ENCODE data around the gene OTOF.

Gene OTOF

DNA sequence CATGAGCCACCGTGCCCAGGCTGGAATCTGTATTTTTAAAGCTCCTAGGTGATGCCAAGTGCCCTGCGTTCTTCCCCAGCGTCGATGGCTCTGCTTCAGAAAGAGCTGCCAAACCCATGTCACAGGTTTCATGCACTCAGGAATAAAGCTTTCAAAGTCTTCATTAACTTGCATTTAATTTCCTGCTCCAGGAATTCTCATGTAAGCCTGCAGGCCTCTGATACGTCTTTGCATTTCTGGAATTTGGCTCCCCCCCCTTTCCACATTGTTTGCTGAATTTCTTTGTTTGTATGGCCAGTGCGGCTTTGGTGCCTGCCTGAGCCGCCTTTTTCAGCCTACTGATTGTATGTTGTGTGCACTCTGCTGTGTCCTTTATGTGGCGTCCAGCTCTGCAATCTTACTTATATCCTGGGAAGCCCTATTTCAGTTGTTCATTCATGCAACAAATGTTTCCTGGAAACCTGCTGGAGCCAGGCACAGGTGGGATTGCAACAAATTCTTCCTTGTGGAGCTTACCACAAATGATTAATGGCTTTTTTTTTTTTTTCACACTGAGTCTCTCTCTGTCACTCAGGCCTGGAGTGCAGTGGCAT is 17.9 kb upstream of the OTOF start:
- DNase-seq: peak; percentile 19

DNA sequence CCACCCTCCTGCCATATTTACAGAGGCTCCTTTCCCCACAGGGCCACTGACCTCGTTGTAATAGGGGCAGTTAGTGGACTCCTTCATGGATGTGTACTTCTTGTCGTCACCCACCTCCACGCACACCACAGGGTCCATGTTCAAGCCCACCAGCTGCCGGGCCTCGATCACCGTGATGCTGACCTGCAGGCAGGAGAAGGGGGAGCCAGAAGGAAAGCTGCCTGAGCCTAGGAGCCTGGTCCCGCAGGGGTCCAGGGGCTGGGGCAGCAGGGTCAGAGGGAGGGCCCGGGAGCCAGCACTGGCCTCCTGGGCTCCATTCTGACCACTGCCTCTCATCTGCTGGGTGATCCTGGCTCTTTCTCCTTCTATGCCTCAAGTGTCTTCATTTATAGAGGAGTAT is 17.0 kb upstream of the OTOF start:
- DNase-seq: no peak

DNA sequence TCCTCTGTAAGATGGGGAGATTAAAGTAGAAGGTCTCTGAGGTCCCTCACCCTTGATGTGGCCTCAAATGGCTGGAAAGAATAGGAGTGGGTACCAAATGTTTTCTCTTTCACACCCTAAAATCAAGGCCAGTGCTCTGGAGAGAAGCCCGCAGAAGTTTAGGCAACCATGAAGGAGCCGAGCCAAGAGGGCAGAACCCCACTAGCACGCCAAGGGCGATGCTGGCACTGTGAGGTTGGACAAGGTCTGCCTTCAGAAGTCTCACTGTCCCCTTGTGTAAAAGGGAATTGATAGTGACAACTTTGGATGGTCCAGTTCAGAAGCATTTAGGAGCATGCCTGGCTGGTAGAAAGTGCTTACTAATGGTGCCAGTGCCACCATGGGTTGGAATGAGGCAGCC is 16.3 kb upstream of the OTOF start:
- no peak for DNase-seq

DNA sequence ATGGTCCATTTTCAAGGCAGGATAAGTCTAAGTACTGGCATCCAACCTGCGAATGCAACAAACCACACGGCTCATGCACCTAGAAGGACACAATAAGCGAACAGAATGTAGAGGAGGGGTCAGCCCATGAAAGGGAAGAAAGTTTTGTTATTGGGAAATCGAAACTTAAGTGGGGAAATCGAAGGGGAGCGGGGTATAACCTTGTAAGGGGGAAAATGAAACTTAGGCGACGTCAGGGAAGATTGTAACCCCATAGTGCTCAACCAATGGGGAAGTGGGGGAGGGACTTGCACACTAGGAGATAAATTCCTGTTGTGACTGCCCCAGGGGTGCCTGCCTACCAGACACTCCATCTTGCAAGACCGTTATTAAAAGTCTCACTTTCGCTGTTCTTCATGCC is 15.6 kb upstream of the OTOF start:
- DNase-seq: no peak

DNA sequence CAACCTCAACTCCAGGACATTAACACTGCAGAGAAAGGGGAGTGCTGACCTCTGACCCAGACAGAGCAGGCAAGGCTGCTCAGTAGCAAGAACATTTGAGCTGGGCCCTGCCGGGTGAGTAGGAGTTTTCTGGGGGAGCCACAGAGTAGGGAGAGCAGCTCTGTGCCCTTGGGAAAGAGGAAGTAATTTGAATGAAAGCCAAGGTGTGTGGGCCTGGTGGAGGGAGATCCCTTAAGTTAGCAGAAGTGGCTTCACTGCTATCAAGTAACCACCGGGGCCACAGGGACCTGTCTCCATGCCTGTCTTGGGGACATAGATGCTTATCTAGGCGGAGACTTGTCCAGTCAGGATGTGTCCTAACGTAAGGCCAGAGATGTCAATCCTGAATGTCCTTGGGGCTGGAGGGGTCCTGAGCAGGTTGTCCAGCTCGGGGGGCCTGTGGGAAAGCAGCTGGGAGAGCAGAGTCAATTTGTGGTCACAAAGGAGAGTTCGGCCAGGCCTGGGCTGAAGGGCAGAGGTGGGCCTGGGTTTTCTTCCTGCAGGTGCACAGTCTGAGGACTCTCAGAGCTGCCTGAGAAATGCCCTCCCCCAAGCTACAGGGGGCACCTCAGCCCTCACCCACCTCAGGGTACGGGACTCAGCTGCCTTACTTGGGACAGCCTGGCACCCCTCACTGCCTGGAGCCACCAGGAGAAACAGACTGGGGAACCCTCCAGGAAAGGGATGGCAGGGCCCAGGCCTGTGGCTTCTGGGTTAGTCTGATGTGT is 15.0 kb upstream of the OTOF start:
- DNase-seq: no peak

DNA sequence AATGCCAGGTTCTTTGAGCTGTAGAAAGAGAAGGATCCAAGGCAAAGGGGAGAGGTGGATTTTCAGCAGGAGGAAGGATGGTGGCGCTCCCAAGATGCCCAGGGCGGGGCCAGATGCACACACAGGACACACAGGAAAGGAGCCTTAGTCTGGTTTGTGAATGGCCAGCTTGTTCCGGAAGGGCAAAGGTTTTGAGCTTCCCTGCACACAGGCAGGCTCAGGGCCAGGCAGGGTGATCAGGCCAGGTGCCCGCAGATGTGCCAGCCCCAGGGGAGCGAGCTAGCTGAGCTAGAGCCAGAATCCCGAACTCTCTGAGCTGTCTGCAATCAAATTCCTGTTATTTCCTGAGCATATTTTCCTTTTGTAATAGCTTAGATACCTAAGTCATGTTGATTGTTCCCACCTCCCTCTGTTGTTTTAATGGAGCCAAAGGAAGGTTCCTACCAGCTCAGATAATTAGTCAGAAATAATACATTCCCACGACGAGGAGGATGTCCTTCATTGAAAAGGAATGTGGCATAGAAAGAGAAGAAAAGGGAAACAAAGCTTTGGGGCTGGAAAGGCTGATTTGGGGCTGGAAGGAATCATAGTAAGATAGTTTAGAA is 13.7 kb upstream of the OTOF start:
- no peak for DNase-seq

GRCh38 chr2:26489213-26489850 is 11.4 kb upstream of the OTOF start:
- DNase-seq: no peak

DNA sequence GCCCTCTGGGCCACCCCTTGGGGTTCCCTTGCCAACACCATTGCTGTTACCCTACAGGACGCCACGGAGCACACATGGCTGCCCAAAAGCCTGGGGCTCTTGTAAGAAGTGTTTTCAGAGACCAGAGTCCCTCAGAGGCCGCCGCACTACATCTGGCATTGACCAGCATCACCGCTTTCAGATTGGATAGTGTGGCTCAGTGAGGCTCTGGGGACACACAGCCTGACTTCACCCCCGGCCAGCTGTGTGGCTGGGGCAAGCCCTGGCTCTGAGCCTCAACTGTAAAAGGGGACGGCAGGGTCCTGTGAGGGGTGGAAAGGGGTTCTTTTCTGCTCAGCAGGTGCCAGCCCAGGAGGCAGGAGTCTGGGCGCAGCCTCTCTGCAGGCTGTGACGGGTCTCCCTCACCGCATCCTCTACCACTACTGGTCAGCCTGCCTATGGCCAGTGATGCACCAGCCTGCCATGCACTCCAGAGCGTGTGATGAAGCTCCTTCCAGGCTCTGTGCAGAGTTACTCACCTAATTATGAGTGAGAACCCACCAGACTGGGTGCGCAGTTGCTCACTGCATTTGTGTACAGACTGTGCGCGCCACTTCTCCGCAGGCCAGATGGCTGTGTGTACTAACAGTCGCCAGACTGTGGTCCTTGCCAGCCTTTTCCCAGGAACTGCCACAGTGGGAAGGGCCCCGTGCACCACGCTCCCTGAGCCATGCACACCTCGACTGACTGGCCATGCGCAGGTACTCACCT is 10.7 kb upstream of the OTOF start:
- DNase-seq: no peak

GRCh38 chr2:26487192-26487591 is 9.3 kb upstream of the OTOF start:
- no peak for DNase-seq

GRCh38 chr2:26486789-26487188 is 8.9 kb upstream of the OTOF start:
- DNase-seq: no peak

GRCh38 chr2:26485725-26486418 is 7.9 kb upstream of the OTOF start:
- DNase-seq: no peak

GRCh38 chr2:26485099-26485498 is 7.2 kb upstream of the OTOF start:
- DNase-seq: no peak

DNA sequence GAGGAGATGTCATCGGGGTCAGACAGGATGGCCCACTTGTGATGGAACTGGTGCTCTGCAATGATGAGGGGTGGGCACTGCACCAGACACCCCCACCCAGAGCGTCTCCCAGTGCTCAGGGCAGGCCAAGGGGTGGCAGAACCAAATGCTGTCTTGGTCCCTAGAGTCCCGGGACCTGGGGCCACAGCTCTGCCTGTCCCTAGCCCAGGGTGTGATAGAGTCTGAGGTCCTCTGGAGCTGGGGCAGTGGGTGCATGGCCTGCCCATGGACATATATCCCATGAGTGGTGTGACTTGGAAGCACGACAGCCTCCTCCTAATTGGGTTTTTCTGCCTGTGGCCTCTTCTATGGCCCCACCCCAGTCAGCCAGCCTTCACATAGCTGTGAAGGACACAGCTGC is 6.7 kb upstream of the OTOF start:
- no peak for DNase-seq

DNA sequence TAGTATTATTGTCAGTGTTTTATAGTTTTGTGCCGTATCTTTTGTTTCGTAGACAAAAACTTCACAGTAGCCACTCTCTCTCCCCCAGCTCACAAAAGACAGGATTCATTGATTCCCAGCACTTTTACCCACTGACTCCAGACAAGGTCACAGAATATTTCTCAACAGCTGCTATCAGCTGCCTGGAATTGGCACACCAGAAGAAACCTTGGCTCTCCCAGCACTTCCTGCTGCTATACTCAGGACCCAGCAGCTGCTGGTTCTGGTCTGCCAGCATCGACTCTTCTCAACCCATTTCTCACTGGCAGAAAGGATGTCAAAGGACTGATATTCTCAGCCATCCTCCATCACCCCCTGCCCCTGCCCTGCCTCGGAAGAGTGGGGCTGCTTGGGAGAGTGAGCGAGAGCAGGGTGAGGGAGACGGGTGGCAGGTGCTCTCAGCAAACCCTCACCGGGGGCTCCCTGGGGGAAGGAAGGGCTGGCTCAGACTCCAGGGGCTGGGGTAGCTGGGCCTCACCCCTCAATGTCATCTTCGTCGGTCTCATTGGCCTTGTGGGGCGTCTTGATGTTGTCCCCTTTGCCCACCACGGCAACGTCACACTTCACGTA is 6.1 kb upstream of the OTOF start:
- DNase-seq: no peak

DNA sequence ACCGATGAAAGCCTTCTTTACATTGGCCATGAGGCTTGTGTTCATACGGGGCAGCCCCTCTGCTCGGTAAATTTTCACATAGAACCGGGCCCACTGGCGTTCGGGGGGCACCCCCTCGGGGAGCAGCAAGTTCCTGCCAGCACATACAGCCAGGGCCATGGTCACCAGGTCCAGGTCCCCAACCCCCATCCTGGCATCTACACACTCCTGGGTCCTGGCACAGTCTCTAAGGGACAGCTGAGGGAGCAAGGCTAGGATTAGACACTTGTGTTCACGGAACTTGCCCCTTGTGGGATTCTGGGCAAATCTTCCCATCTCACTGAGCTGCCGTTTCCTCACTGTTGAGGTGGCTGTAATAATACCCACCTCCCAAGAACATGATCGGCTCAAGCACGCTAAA is 5.6 kb upstream of the OTOF start:
- no peak for DNase-seq

DNA sequence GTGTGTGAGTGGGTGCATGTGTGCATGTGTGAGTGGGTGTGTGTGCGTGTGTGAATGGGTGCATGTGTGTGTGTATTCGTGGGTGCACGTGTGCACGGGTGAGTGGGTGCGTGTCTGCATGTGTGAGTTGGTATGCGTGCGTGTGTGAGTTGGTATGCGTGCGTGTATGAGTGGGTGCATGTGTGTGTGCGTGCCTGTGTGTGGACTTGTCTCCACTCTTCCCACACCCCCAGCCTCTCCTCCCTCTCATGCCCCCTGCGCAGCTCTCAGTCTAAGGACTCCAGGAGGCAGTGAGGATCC is 5.1 kb upstream of the OTOF start:
- DNase-seq: no peak

DNA sequence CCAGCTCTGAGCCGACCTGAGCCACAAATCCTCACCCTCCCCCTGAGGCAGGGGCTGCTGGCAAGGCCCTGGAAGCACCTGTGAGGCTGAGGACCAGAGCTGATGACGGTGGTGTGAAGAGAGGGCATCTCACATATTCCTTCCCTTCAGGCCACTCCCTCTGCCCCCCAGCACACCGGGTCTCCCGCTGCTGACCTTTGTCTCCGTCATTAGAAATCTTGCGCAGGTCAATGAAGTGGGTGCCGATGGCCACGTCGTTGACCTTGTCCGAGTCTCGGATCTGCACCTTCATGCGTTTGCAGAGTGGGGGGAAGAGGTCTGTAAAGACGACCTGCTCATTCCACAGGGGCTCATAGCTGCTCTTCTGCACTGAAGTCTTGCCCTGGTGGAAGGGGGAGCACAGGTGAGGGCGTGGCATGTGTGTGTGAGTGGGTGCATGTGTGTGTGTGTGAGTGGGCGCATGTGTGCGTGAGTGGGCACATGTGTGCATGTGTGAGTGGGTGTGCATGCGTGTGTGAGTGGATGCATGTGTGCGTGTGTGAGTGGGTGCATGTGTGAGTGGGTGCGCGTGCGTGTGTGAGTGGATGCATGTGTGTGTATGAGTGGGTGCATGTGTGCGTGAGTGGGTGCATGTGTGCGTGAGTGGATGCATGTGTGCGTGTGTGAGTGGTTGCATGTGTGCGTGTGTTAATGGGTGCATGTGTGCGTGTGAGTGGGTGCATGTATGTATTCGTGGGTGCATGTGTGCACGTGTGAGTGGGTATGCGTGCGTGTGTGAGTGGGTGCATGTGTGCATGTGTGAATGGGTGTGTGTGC is 4.5 kb upstream of the OTOF start:
- DNase-seq: no peak

DNA sequence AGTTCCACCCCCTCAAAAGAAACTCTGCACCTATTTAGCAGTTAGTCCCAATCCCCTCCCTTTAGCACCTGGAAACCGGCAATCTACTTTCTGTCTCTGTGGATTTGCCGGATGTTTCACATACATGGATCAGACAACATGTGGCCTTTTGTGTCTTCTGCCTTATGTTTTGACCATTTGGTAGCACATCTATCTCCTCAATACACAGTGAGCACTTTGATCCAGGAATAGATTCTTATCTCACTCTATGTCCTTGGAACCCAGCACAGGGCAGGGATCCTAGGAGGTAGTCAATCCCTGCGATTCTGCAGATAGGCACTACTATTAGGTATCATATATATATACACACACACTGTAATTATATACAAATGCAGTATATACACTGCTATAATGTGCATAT is 3.8 kb upstream of the OTOF start:
- no peak for DNase-seq

- no peak for DNase-seq
These were observed 2.9 kb upstream of the OTOF start for GRCh38 chr2:26480566-26481423.

DNA sequence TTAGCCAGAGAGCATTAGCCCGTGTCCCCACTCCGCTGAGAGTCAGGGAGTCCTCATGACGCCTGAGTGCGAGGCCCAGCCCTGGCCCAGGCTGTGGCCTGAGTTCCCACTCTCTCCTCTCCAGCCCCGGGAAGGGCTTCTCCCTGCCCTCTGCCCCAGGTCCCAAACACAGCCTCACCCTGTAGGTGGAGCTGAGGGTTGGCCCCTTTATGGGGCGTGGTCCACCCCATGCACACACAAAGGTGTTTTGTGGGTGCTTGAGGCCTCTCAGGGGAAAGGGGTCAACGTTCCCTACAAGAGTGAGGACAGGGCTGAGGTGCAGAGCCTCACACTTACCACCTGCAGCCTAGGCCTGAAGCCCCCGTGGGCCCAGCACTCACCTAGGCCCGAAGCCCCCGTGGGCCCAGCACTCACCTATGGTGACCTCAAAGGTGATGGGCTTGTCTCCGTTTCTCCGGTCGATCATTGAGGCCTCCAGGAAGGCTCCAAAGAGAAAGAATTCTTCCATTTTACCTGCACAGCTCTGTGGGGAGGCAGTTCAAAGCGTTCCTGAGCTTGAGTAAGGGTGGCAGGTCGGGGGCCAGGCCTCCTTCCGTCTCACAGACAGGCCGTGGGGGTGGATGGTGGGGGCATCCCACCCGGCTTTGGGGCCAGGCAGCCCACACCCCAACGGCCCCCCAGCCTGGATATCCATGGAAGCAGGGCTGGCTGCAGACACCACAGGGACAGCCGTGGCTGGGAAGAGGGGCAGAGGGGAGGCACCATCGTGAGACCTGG is 2.1 kb upstream of the OTOF start:
- no peak for DNase-seq
